GM12878 (cell line): Measurements from ENCODE around the gene AEN. TPM values are rescaled to one million over a fixed set of nuclear protein-coding genes. Genes with fewer than 3 reads are reported as not detected.

ENCODE experiments used
- ATAC-seq: fragments of 200-7000 bp; cut with Tn5 transposase; 3 replicates; pipeline ENCODE4 v1.9.1; 2020; ENCODE audit warnings: mild to moderate bottlenecking, moderate library complexity
- BruUV-seq: library from RNA; stranded (reverse); fragments of 400-500 nt; replicated peaks from 2 replicates; lab custom pipeline; 2021; lab: Mats Ljungman, UMichigan
- CTCF ChIA-PET: fragments of 300-600 bp; sonication (Branson Sonifier 250); formaldehyde crosslinking; extraction: SDS; loops from one replicate; lab custom pipeline; 2021; ENCODE audit warnings: inconsistent platforms; lab: Yijun Ruan, JAX
- POLR2A ChIA-PET: fragments of 350-600 bp; formaldehyde crosslinking; extraction: SDS; loops from one replicate; lab custom pipeline; 2021; ENCODE audit warnings: inconsistent platforms; lab: Charles Lee
- RAD21 ChIA-PET: fragments of 300-600 bp; sonication (Branson Sonifier 250); formaldehyde crosslinking; loops from one replicate; lab custom pipeline; 2023; ENCODE audit warnings: antibody characterized with exemption; ENCODE audit not compliant: unreplicated experiment; lab: Charles Lee
- SMC1A ChIA-PET: fragments of 300-600 bp; sonication (Branson Sonifier 250); formaldehyde crosslinking; loops from one replicate; lab custom pipeline; 2023; ENCODE audit not compliant: unreplicated experiment, uncharacterized antibody; lab: Charles Lee
- DNase-seq: peaks from one replicate; pipeline ENCODE4 v3.0.0-alpha.2; 2011; ENCODE audit warnings: low read depth, low spot score
- FAIRE-seq: peaks from 3 replicates; lab custom pipeline; 2011; peaks lifted over from hg19 to GRCh38; lab: Jason Lieb, UNC
- H2AFZ ChIP-seq: 2 replicates; pipeline ENCODE4 v1.6.0; 2011; ENCODE audit warnings: low read depth, low read length, control low read depth; ENCODE audit not compliant: control insufficient read depth
- H3K27ac ChIP-seq: 2 replicates; pipeline ENCODE4 v1.5.1; 2011; ENCODE audit warnings: control low read depth; ENCODE audit not compliant: control insufficient read depth, insufficient read depth
- H3K27me3 ChIP-seq, 2 experiments: replicated peaks in 1 of 2; 2 replicates each; pipeline versions ENCODE4 v1.6.0 to v1.6.1; 2011; ENCODE audit warnings: low read length in 1 of 2; ENCODE audit not compliant: control insufficient read depth in 2 of 2, insufficient read depth in 2 of 2
- H3K36me3 ChIP-seq, 2 experiments: 2 replicates each; pipeline ENCODE4 v1.5.1; 2011; ENCODE audit warnings: low read length in 1 of 2; ENCODE audit not compliant: control insufficient read depth in 2 of 2, insufficient read depth in 2 of 2
- H3K4me1 ChIP-seq: 2 replicates; pipeline ENCODE4 v1.6.1; 2011; ENCODE audit warnings: mild to moderate bottlenecking, low read length, moderate library complexity, mixed read lengths; ENCODE audit not compliant: control insufficient read depth, insufficient read depth
- H3K4me2 ChIP-seq: 2 replicates; pipeline ENCODE4 v1.6.0; 2011; ENCODE audit warnings: control low read depth; ENCODE audit not compliant: control insufficient read depth, insufficient read depth
- H3K4me3 ChIP-seq: fragments of 200-600 bp; sonication (generic); 2 replicates; pipeline ENCODE4 v1.5.1; 2016
- H3K79me2 ChIP-seq: 2 replicates; pipeline ENCODE4 v1.6.0; 2011; ENCODE audit warnings: low read length; ENCODE audit not compliant: control insufficient read depth, insufficient read depth
- H3K9ac ChIP-seq: 2 replicates; pipeline ENCODE4 v1.8.0; 2011; ENCODE audit warnings: low read length, control low read depth, mixed read lengths; ENCODE audit not compliant: control insufficient read depth, insufficient read depth
- H3K9me3 ChIP-seq: replicated peaks from 3 replicates; pipeline ENCODE4 v1.5.1; 2011; ENCODE audit warnings: mild to moderate bottlenecking, low read length; ENCODE audit not compliant: control insufficient read depth, insufficient read depth
- H4K20me1 ChIP-seq: 2 replicates; pipeline ENCODE4 v1.6.0; 2011; ENCODE audit not compliant: control insufficient read depth, insufficient read depth
- ESRRA ChIP-seq: IDR thresholded peaks from 2 replicates; pipeline ENCODE4 v1.6.1; 2012; ENCODE audit warnings: mild to moderate bottlenecking, low read length, improper control_type of control experiment
- HSF1 ChIP-seq: fragments of 150-350 bp; IDR thresholded peaks from 2 replicates; pipeline ENCODE4 v1.6.1; 2014; ENCODE audit warnings: mild to moderate bottlenecking, low read depth, low read length
- JUND ChIP-seq: IDR thresholded peaks from 2 replicates; pipeline ENCODE4 v1.6.1; 2012; ENCODE audit warnings: low read depth, mild to moderate bottlenecking, low read length, improper control_type of control experiment, moderate library complexity
- POLR2A ChIP-seq: IDR thresholded peaks from 2 replicates; pipeline ENCODE4 v1.6.1; 2011; ENCODE audit warnings: low read depth, mild to moderate bottlenecking, low read length
- REST ChIP-seq: IDR thresholded peaks from 2 replicates; pipeline ENCODE4 v1.6.1; 2012; ENCODE audit warnings: mild to moderate bottlenecking, low read depth, low read length
- ZNF207 ChIP-seq: fragments of 450-650 bp; IDR thresholded peaks from 2 replicates; pipeline ENCODE4 v1.6.1; 2014; ENCODE audit warnings: antibody characterized with exemption, mild to moderate bottlenecking, borderline replicate concordance
- ZNF622 ChIP-seq: fragments of 450-650 bp; IDR thresholded peaks from 2 replicates; pipeline ENCODE4 v1.6.1; 2017; ENCODE audit warnings: mild to moderate bottlenecking, inconsistent platforms
- WGBS: methylation state at CpG from one replicate; pipeline ENCODE4 v1.1.6; 2016; ENCODE audit warnings: low lambda C conversion rate; ENCODE audit not compliant: insufficient replicate concordance, insufficient coverage; ENCODE audit errors: missing lambda C conversion rate; 5-methylcytosine and 5-hydroxymethylcytosine counted together
- in situ Hi-C: fragments of 300-500 bp; cut with MboI; formaldehyde crosslinking; loops from 9 replicates; pipeline ENCODE4 v1.14.3; 2018; ENCODE audit warnings: mixed read lengths
- intact Hi-C: fragments of 100-400 bp; cut with micrococcal nuclease; formaldehyde crosslinking; loops from one replicate; pipeline ENCODE4 v1.14.2; 2022; ENCODE audit not compliant: unreplicated experiment
- polyA plus RNA-seq, 11 experiments: library from polyadenylated mRNA; depleted of rRNA in 4 of 11; unstranded in 6 of 11; stranded (reverse) in 5 of 11; fragments of >200 nt; fragmentation: Nextera tagmentation in 4 of 11; fragmentation: Illumina TruSeq in 1 of 11; extraction: Ambion mirVana in 4 of 11; extraction: Trizol in 1 of 11; gene quantifications; 1 replicate in 1 of 11; 2 replicates in 10 of 11; pipeline versions ENCODE4 v1.2.1 to v1.2.3, GENCODE V29; 2011 to 2016; ENCODE audit warnings: inconsistent platforms in 2 of 11, missing spikeins in 2 of 11, low read depth in 1 of 11
- total RNA-seq, 4 experiments: library from RNA; depleted of rRNA in 3 of 4; stranded (reverse); fragments of >200 nt in 3 of 4; fragmentation: Illumina TruSeq in 1 of 4; extraction: Trizol in 1 of 4; gene quantifications; 2 replicates each; pipeline versions ENCODE4 v1.2.1 to v1.2.3, GENCODE V29; 2013 to 2021

The AEN gene
- total and polyA plus RNA-seq, 10 of the 15 experiments (the other 5 are each of a cell fraction or from before 2014, with no cell fraction given): 11.7 to 81.2 (median 53.7) TPM

- Histone ChIP-seq H3K27ac (no peak overlapping the region), H3K4me3 (no peak overlapping the region), H3K27me3 (no peaks in the 10 kb centered on the region)
- RAD21 ChIA-PET: interaction anchor here (4.2 kb wide), 1 partner anchor 30 kb away, joined by 40 read pairs; no protein-coding TSS in a partner anchor
- TF ChIP-seq ESRRA: no peak
- peak; percentile 50 for TF ChIP-seq POLR2A
- TF ChIP-seq, all 136 proteins: peak for 1
- intact Hi-C loops (no loop called here), in situ Hi-C loops (no loop called here)
- Histone ChIP-seq H3K79me2 (no peaks in the 10 kb centered on the region), H2AFZ (no peak overlapping the region), H4K20me1 (no peaks in the 10 kb centered on the region), H3K9me3 (no peaks in the 10 kb centered on the region), H3K4me2 (no peak overlapping the region), H3K36me3 (peaks cover 0 to 11% of the 10 kb centered on the region in 2 experiments; a peak in 3 of 4 replicates), H3K4me1 (peaks cover 18% of the 10 kb centered on the region), H3K9ac (no peak overlapping the region)
- 95% methylated on average over 14 of the region's 14 CpGs for WGBS
- SMC1A ChIA-PET: interaction anchor here (2.1 to 4.9 kb wide), 2 partner anchors 31 to 33 kb away, joined by 7 to 37 read pairs; no protein-coding TSS in a partner anchor
- POLR2A ChIA-PET: no interaction called here
- CTCF ChIA-PET: interaction anchor here (1.2 to 5.8 kb wide), 3 partner anchors 9 to 33 kb away, joined by 3 to 61 read pairs (median 3); no protein-coding TSS in a partner anchor
- no peak for DNase-seq
- no peak for FAIRE-seq
- no peak for ATAC-seq
- no TSS peak for BruUV-seq
These were observed 34.0 kb downstream of the AEN start for GRCh38 chr15:88655103-88655553.

GRCh38 chr15:88655800-88656488 is 34.8 kb downstream of the AEN start:
- DNase-seq: no peak
- Histone ChIP-seq H3K9ac (no peak overlapping the region), H3K27me3 (no peaks in the 10 kb centered on the region), H3K4me2 (no peak overlapping the region), H3K27ac (no peak overlapping the region), H3K4me1 (peaks cover 15% of the 10 kb centered on the region), H3K9me3 (no peaks in the 10 kb centered on the region), H3K36me3 (peaks cover 0 to 9% of the 10 kb centered on the region in 2 experiments; a peak in 3 of 4 replicates), H4K20me1 (no peaks in the 10 kb centered on the region), H2AFZ (no peak overlapping the region), H3K4me3 (no peak overlapping the region), H3K79me2 (no peaks in the 10 kb centered on the region)
- FAIRE-seq: no peak
- POLR2A ChIA-PET: interaction anchor here (0.6 to 1.3 kb wide), 4 partner anchors 10 to 262 kb away, joined by 3 to 7 read pairs (median 3); no protein-coding TSS in a partner anchor
- intact Hi-C loops (loop anchor here (2.0 kb wide), 2 partner anchors 31 to 45 kb away; no protein-coding TSS in a partner anchor), in situ Hi-C loops (no loop called here)
- SMC1A ChIA-PET: interaction anchor here (0.8 to 4.9 kb wide), 8 partner anchors 9 to 42 kb away, joined by 3 to 37 read pairs (median 7); no protein-coding TSS in a partner anchor
- no TSS peak for BruUV-seq
- WGBS: 81% methylated on average over 8 of the region's 8 CpGs
- CTCF ChIA-PET: interaction anchor here (1.2 to 5.8 kb wide), 11 partner anchors 8 to 180 kb away, joined by 3 to 61 read pairs (median 7); no protein-coding TSS in a partner anchor
- no peak for ATAC-seq
- RAD21 ChIA-PET: interaction anchor here (1.0 to 4.2 kb wide), 6 partner anchors 9 to 249 kb away, joined by 3 to 40 read pairs (median 6); no protein-coding TSS in a partner anchor
- TF ChIP-seq ZNF207: no peak
- TF ChIP-seq ZNF622: no peak
- TF ChIP-seq HSF1: no peak
- no peak for TF ChIP-seq JUND
- TF ChIP-seq REST: no peak
